Panc1 (cell line): ENCODE results near the gene TAS2R60.

Experiments
- CTCF ChIP-seq: fragments of 450-650 bp; IDR thresholded peaks from 2 replicates; pipeline ENCODE4 v1.5.1; 2017; ENCODE audit warnings: mild to moderate bottlenecking
- POLR2AphosphoS5 ChIP-seq: IDR thresholded peaks from 2 replicates; pipeline ENCODE4 v1.6.1; 2012; ENCODE audit warnings: mild to moderate bottlenecking, low read depth, low read length, moderate library complexity
- SIN3A ChIP-seq: IDR thresholded peaks from 2 replicates; pipeline ENCODE4 v1.6.1; 2012; ENCODE audit warnings: low read depth, mild to moderate bottlenecking, low read length, moderate library complexity, borderline replicate concordance; ENCODE audit not compliant: insufficient read depth

GRCh38 chr7:143458681-143459080 is 15.4 kb downstream of the TAS2R60 start:
- no peak for TF ChIP-seq CTCF
- TF ChIP-seq POLR2AphosphoS5 = no peak
- no peak for TF ChIP-seq SIN3A
